Measurements from ENCODE around the gene GPATCH1.
"Not testable (repeated sequence)": the region's sequence is repeated elsewhere in the genome, so short reads cannot be mapped to it uniquely, and the experiment has no call there.

Gene GPATCH1, protein sequence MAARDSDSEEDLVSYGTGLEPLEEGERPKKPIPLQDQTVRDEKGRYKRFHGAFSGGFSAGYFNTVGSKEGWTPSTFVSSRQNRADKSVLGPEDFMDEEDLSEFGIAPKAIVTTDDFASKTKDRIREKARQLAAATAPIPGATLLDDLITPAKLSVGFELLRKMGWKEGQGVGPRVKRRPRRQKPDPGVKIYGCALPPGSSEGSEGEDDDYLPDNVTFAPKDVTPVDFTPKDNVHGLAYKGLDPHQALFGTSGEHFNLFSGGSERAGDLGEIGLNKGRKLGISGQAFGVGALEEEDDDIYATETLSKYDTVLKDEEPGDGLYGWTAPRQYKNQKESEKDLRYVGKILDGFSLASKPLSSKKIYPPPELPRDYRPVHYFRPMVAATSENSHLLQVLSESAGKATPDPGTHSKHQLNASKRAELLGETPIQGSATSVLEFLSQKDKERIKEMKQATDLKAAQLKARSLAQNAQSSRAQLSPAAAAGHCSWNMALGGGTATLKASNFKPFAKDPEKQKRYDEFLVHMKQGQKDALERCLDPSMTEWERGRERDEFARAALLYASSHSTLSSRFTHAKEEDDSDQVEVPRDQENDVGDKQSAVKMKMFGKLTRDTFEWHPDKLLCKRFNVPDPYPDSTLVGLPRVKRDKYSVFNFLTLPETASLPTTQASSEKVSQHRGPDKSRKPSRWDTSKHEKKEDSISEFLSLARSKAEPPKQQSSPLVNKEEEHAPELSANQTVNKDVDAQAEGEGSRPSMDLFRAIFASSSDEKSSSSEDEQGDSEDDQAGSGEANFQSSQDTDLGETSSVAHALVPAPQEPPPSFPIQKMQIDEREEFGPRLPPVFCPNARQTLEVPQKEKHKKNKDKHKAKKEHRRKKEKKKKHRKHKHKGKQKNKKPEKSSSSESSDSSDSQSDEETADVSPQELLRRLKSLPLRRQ

DNA sequence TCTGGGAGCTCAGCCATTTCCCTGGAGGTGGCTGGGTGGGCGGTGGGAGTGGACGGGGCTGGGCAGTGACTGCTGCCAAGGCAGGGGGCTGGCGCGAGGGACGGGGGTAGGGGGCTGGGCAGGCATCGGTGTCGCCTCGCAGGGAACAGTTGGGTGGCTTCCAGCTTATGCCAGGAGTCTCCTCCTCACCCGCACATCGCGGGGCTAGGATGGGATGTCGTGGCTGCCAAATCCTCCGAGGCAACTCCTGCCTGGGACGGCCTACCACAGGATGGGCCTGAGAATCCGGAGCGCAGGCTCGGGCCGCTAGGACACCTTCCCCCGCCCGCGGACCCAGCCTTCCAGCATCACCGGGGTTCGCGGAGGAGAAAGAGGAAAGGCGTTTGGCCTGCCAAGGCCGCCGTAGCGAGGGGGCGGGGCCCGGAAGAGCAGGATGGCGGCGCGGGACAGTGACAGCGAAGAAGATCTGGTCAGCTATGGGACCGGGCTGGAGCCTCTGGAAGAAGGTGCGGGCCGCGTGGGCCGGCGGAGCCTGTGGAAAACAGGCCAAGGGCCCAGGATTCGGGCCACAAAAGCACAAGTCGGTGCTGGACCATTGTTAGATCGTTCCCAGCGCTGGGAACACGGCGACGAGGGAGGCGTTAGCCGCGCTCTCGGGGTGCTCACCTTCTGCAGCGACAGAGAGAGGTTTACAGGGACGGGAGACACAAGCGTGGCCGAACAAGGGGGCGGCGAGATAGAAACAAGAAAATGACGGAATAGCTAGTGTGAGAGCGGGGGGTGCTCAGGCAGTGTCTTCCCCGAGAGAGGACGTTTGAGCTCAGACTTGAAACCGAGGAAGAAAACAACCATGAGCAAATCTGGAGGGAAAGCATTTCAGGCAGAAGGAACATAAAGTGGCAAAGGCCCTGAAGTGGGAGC is at the start of gene GPATCH1:
TSS of gene GPATCH1 (plus strand) at position 421 of the 921 bp plus-strand sequence. CDS start at position 434, 13 bp downstream.
- peak; percentile 92 for DNase-seq

DNA sequence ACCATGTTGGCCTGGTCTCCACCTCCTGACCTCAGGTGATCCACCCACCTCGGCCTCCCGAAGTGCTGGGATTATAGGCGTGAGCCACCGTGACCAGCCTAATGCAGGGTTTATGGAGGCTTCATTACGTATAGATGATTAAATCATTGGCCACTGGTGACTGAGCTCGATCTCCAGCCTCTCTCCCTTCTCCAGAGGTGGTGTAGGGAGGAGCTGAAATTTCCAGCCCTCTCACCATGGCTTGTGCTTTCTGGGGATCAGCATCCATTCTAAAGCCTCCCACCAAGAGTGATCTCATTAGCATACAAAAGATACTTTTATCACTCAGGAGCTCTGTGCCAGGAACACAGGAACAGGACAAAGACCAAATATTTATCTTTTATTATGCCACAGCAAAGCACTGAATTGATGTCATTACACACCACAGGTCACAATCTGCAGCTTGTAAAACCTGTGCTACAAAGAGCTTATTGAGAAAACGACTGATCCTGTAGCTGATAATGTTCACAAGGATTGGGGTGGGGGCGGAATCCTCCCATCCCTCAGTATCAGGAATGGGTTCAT is 48.7 kb upstream of the GPATCH1 start:
- DNase-seq, result no peak

DNA sequence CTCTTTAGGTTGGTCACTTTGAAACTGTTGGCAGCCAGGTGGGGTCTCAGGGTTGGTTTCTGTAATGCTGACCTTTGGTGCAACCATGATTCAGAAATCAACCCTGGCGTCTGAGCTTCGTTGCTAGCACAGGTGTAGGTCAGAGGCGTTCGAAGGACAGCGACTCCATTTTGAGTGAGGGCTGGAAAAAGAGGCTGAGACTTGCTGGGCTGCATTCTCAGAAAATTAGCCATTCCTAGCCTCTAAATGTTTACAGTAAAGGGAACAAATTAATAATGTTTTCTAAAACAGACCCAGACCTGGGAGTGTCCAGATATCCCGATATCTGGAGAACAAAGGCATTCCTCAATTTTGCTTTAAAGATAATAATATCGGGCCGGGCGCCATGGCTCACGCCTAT is 45.5 kb upstream of the GPATCH1 start:
- no peak for DNase-seq

DNA sequence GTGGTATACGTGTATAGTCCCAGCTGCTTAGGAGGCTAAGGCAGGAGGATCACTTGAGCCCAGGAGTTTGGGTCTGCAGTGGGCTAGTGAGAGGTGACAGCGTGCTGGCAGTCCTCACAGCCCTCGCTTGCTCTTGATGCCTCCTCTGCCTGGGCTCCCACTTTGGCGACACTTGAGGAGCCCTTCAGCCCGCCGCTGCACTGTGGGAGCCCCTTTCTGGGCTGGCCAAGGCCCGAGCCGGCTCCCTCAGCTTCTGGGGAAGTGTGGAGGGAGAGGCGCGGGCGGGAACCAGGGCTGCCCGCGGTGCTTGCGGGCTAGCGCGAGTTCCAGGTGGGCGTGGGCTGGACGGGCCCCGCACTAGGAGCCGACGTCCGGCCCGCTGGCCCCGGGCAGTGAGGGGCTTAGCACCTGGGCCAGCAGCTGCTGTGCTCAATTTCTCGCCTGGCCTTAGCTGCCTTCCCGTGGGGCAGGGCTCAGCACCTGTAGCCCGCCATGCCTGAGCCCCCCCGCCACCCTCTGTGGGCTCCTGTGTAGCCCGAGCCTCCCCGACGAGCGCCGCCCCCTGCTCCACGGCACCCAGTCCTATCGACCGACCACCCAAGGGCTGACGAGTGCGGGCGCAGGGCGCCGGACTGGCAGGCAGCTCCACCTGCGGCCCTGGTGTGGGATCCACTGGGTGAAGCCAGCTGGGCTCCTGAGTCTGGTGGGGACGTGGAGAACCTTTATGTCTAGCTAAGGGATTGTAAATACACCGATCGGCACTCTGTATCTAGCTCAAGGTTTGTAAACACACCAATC is 44.4 kb upstream of the GPATCH1 start:
- not testable (repeated sequence) for DNase-seq

DNA sequence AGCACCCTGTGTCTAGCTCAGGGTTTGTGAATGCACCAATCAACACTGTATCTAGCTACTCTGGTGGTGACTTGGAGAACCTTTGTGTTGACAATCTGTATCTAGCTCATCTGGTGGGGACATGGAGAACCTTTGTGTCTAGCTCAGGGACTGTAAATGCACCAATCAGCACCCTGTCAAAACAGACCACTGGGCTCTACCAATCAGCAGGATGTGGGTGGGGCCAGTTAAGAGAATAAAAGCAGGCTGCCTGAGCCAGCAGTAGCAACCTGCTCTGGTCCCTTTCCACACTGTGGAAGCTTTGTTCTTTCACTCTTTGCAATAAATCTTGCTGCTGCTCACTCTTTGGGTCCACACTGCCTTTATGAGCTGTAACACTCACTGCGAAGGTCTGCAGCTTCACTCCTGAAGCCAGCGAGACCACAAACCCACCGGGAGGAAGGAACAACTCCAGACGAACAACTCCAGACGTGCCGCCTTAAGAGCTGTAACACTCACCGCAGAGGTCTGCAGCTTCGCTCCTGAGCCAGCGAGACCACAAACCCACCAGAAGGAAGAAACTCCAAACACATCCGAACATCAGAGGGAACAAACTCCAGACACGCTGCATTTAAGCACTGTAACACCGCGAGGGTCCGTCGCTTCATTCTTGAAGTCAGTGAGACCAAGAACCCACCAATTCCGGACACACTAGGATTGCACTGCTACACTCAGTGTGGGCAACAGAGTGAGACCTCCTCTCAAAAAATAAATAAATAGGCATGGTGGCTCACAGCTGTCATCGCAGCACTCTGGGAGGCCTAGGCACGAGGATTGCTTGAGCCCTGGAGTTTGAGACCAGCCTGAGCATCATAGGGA is 43.6 kb upstream of the GPATCH1 start:
- DNase-seq, result peak; percentile 31

DNA sequence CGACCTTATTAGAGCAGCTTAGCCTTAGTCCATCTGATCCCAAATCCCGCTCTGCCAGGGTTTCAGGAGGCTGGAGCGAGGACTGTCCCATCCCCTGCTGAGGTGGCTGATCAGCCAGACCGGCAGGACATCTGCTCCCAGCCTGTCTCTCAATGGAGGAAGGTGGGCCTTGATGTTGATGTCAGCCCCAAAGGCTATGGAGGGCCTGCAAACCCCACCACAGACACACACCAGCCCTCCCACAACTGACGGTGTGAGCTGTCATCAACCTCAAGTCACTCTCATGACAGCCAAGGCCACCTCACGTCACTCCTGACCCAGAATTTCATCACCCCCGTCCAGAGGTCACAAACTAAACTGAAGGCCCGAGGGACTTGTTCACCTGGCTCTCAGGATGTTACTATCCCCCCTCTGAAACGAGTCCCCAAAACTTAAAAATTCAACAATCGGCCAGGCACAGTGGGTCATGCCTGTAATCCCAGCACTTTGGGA is 41.8 kb upstream of the GPATCH1 start:
- no peak for DNase-seq

DNA sequence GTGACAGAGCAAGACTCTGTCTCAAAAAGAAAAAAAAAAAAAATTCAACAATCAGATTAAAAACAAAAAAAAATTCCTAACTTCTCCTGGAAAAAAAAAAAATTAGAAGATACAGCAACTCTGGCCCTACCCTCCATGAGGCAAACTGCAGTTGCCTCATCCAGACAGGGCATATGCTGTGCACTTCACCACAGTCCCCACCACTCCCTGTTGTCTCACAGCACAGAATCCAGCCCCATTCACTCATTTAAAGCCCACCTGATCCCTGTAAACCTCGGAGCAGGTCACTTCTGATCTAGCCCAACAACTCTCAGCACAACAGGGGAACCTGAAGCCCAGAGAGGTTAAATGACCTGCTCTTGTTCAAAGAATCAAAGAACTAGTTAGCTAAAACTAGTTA is 41.2 kb upstream of the GPATCH1 start:
- no peak for DNase-seq

DNA sequence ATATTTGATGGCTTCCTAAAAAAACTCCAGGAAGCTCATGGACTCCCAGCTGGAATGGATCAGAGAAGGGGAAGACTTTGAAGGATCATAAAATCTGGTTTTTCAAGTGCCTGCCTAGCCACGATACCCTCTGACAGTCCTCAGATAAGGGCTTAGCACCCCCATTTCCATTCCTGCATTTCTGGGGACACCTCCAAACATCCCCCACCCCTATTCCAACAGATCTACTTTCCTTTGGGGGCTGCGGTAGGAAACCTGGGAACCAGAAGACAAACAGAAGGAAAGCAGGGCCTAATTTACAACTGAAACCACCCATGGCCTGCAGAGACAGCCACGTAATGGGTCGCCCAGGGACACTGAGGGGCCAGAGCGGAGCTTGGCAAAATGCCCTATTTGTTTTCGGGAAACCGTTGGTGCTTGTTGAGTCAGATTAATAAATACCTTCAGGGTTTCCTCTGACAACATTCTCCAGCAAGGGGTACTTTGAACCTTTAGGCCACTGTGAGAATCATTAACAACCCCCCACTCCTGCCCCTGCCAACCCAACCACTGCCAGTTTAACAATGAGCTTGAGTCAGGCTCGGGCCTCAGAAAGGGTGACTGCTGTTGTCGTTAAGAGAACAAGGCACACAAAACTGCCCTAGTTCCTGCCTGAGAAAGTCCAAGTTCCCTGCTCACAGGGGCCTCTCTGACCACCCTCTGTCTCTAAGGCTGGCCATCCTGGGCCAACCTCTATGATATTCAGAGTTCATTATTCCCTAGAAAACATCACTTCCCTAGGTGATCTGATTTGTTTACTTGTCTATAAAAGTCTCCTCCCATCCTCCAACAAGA is 39.8 kb upstream of the GPATCH1 start:
- DNase-seq, result no peak

DNA sequence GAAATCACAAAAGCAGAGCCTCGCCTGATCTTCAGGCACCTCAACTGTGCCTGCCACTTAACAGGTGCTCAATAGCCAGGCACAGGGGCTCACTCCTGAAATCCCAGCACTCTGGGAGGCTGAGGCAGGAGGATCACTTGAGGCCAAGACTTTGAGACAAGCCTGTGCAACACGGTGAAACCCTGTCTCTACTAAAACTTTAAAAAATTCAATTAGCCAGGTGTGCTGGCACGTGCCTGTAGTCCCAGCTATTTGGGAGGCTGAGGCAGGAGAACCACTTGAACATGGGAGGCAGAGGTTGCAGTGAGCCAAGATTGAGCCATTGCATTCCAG is 39.2 kb upstream of the GPATCH1 start:
- not testable (repeated sequence) for DNase-seq

DNA sequence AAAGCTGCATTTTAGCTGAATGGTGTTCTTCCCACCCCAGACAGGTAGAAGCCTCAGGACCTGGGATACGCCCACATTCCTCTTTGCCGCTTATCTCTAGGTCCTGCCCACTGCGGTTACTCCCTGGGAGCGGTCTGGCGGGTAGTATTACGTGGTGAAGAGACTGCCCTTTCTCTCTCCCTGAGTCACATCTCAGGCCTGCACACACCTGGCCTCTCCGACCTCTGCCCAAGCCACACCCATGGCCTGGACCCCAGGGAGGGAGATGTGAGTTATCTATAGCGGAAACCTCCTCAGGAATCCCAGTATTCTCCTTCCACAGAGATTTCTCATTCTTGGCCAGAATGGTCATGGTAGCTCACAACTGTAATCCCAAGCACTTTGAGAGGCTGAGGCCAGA is 33.6 kb upstream of the GPATCH1 start:
- no peak for DNase-seq

DNA sequence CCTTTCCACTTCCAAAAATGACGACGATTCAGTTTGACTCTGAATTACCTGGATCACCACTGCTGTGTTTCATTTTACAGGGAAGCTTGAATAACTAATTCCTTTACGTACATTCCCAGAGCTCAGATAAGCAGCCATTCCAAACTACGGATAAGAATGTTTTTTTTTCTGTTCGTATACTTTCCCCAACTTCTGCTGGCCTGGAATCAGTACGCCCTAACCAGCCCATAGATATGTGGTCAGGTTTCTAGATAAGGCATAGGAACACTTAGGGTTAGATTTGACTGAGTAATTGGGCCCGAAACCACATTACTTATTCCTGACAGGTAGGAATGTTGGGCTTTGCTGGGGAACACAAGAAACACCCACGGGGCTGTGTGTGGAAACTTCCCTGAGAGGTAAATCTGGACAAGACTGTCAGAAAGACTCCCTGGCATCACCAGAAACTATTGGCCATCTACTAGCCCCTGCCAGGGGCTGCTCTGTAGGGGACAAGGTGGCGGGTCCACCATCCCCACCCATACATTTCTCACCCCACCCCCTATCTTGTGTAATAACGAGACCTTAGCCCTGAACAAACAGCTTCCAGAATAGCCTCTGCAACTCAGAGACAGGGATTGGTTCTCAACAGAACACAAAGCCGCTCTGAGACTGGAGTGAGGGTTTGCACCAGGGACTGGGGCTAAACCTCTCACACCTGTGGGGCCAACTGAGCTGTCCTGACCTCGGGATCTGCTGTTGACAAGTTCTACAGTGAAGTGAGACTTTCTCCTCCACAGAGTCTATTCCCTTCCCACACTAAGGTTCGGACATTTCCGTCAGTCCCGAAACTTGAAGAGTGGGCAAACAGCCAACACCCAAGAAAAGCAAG is 31.9 kb upstream of the GPATCH1 start:
- no peak for DNase-seq

DNA sequence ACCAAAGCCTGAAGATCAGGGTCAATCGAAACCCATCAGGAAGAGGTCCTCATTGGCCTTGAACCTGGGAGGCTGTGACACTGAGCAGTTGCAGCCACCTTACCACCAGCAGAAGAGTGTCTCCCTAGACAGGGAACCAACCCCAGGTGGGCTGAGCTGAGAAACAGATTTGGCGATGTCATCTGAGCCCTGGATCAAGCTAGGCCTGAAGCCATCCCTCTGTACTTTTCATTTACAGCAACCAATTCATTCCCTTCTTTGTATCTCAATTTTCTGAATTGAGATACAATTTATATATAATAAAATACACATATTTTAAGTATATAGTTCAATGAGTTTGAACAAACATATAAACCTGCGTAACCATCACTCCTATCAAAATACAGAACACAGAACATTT is 30.9 kb upstream of the GPATCH1 start:
- DNase-seq, result no peak

DNA sequence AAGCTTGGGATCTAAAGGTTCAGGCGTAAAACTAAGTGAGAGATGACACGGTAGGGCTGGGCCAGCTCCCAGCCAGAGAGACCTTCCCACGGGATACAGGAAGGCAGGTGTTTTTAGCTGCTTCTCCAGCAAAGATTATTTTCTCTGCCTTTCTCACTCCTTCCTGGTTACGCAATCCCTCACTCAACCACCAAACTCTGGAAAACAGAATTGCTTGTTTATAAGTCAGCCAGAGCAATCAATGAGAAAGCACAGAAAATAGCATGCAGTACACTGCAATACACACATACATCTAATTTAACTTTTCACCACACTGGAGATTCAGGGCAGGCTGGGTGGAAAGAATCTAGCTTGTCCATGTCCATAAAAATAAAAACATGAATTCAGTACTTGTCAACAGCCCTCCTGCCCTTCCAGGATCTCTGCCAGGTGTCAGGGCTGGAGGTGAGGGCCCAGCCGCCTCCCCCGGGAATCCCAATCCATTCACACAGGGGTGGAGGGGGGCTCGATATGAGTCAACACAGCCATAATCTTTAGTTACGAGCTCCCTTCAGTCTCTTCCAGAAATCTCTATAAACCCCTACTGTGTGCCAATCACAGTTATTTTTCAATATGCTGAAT is 28.5 kb upstream of the GPATCH1 start:
- DNase-seq, result no peak

DNA sequence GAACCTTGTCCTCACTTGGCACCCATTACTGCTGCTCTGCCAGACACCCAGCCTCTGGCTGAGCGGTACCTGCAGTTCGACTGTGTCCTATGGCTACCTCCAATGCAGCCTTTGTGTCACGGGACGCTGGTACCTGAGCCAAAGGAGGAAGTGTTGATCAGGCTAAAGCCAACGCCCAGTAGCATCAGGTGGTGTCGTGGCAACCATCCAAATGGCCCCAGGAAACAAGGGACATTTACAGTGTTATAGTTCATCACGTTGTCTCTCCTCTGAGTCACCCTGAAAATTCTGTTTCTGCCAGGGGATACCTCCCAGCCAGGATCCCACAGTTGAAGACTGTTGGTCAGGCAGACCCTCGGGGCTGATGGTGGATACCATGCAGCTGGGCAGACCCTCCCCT is 26.4 kb upstream of the GPATCH1 start:
- no peak for DNase-seq

DNA sequence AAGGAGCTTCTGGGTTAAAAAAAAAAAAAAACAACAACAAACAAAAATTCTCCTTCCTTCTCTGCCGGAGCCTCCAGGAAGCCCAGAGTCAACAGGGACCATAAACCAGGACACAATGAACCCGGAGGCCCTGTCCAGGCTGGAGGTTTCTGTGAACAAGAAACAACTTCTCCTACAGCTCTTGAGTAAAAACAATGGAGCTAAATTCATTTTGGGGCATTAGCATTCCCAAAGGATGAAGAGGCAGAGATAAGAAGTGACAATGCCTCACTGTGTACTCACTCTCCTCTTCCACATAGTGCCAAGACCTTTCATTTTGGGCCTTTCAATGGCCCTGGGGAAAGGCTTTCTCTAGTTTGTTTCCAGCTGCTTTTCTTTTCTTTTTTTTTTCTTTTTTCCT is 25.3 kb upstream of the GPATCH1 start:
- DNase-seq, result no peak

DNA sequence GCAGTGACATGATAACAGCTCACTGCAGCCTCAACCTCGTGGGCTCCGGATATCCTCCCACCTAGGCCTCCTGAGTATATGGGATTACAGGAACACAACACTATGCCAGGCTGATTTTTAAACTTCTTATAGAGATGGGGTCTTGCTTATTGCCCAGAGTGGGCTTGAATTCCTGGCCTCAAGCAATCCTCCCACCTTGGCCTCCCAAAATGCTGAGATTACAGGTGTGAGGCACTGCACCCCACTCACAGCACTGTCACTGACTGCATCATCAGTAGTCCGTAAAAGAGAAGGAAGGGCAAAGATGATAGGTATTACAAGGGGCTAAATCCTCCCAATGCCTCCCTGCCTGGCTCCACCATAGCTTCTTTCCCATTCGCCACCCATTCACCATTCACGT is 20.4 kb upstream of the GPATCH1 start:
- no peak for DNase-seq

DNA sequence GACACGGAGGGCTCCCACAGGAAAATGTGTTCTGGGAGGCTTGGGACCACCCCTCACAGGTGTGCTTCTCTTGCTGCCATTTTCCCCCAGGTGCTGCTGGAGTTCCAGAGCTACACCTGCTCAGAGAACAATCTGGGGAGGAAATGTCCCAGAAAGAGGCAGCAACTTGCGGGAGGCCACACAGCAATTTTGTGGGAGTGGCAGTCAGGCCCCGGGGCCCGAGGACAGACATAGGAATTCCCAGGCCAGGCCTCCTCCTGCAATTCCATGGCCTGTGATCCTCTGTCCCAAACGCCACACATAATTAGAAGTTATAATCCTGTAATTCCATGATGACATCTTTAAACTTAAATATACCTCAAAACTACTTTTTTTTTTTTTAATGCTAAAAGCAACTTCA is 18.1 kb upstream of the GPATCH1 start:
- no peak for DNase-seq

DNA sequence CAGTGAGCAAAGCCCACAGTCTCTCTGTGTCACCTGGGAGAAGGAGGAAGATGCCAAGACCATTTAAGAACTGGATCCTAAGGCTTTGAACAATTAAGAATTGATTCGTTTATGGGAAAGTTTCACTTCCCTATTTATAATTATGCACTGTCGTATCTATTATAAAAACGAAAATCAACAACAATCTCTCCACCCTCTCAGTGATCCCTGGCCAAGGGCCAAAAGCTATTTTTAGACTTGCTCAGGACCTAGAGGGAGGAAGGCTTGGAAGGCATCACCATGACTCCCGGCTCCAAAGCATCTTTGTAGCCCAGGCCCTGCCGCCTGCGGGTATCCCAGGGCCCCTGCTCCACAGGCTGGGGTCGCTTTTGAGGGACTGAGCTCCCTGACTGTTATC is 17.6 kb upstream of the GPATCH1 start:
- DNase-seq, result no peak

Data from activated CD4-positive, alpha-beta T cell treated with anti-CD3 and anti-CD28 coated beads, Interleukin-2, Interleukin-6, amounts not matched to agents 100 ng/mL and 50 ng/mL, durations not matched to agents 16 hours and 8 hours (primary cell).